Choroid plexus epithelial cell (primary cell): ENCODE measurements around the gene CAPN3.
A peak's percentile ranks its signal among the peaks of the same experiment; 100 is the strongest.

Source experiments
- DNase-seq: peaks from one replicate; pipeline ENCODE4 v3.0.0-alpha.2; 2010; ENCODE audit warnings: low read depth
- H3K4me3 ChIP-seq: 2 replicates; pipeline ENCODE4 v1.5.1; 2011; ENCODE audit warnings: low read depth, mild to moderate bottlenecking, control low read depth, low read length, moderate library complexity
- TF ChIP-seq, protein P1 (sequence below): conservative IDR thresholded peaks from 2 replicates; pipeline ENCODE4 v1.5.1; 2011; ENCODE audit warnings: low read depth, mild to moderate bottlenecking, control low read depth, inconsistent platforms, low read length, moderate library complexity

CAPN3 gene

DNA sequence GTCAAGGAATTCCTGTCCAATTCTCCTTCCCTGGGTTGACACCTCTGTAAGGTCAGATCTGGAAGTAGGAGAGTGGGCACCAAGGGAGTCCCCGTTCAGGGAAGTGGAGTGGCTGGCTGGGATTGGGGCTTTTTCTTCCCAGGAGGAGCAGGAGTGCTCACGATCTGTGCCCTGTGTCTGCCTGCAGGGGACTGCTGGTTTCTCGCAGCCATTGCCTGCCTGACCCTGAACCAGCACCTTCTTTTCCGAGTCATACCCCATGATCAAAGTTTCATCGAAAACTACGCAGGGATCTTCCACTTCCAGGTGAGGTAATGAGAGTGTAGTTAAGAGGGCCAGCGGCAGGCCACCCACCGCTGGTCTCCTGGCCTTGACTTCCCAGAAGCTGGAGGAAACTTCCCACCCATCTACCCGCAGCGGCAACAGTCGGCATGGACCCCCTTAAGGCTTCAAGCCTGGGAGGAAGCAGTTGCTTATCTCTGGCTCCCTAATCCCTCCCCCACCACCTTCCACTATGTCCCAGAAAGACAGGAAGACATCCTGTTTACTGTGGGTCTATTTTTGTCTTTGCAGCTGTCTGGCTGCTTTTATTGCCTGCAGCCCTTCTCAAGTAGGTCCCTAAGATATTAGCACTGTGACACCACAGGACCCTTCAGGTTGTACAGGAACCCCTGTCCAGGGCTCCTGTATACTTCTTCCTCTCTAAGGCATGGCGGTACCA lies 26.8 kb downstream of the CAPN3 start:
- TF ChIP-seq, protein P1, sequence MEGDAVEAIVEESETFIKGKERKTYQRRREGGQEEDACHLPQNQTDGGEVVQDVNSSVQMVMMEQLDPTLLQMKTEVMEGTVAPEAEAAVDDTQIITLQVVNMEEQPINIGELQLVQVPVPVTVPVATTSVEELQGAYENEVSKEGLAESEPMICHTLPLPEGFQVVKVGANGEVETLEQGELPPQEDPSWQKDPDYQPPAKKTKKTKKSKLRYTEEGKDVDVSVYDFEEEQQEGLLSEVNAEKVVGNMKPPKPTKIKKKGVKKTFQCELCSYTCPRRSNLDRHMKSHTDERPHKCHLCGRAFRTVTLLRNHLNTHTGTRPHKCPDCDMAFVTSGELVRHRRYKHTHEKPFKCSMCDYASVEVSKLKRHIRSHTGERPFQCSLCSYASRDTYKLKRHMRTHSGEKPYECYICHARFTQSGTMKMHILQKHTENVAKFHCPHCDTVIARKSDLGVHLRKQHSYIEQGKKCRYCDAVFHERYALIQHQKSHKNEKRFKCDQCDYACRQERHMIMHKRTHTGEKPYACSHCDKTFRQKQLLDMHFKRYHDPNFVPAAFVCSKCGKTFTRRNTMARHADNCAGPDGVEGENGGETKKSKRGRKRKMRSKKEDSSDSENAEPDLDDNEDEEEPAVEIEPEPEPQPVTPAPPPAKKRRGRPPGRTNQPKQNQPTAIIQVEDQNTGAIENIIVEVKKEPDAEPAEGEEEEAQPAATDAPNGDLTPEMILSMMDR = no peak
- peak; percentile 17 for DNase-seq
- no peak overlapping the region for H3K4me3 ChIP-seq

DNA sequence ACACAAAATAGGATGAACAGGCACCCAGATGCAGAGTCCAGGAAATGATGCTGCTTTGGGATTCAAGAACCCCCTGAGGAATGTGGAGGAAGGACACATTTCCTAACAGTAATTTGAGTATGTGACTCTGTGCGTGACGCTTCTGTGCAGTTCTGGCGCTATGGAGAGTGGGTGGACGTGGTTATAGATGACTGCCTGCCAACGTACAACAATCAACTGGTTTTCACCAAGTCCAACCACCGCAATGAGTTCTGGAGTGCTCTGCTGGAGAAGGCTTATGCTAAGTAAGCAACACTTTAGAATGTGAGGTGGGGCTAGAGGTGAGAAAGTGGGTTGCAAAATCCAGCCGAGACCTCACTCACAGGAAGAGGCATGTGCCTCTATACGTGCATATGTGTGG lies 28.3 kb downstream of the CAPN3 start:
- DNase-seq = no peak
- no peak overlapping the region for H3K4me3 ChIP-seq
- TF ChIP-seq, protein P1 = no peak

- peak; percentile 15 for DNase-seq
- TF ChIP-seq, protein P1 = no peak
- no peak overlapping the region for H3K4me3 ChIP-seq
Observed at GRCh38 chr15:42392309-42393024, 33.2 kb downstream of the CAPN3 start.

DNA sequence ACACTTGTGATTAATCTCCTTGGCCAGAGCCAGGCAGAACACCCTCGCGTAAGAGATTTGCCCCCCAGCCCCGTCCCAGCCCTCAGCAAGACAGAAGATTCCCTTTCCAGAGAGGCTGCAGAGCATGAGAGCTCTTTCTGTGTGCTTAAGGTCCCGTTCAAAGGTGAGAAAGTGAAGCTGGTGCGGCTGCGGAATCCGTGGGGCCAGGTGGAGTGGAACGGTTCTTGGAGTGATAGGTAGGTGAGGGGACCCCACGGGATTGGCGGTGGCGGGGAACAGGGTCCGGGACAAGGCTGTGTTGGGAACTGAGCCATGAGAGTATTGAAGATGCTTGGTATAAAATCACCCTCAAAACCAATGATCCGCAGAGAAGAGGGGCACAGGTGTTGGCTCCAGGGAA lies 34.8 kb downstream of the CAPN3 start:
- DNase-seq = no peak
- TF ChIP-seq, protein P1 = no peak
- H3K4me3 ChIP-seq = no peak overlapping the region

GRCh38 chr15:42395838-42396237 lies 36.5 kb downstream of the CAPN3 start:
- no peak for DNase-seq
- no peak overlapping the region for H3K4me3 ChIP-seq
- TF ChIP-seq, protein P1 = no peak

DNA sequence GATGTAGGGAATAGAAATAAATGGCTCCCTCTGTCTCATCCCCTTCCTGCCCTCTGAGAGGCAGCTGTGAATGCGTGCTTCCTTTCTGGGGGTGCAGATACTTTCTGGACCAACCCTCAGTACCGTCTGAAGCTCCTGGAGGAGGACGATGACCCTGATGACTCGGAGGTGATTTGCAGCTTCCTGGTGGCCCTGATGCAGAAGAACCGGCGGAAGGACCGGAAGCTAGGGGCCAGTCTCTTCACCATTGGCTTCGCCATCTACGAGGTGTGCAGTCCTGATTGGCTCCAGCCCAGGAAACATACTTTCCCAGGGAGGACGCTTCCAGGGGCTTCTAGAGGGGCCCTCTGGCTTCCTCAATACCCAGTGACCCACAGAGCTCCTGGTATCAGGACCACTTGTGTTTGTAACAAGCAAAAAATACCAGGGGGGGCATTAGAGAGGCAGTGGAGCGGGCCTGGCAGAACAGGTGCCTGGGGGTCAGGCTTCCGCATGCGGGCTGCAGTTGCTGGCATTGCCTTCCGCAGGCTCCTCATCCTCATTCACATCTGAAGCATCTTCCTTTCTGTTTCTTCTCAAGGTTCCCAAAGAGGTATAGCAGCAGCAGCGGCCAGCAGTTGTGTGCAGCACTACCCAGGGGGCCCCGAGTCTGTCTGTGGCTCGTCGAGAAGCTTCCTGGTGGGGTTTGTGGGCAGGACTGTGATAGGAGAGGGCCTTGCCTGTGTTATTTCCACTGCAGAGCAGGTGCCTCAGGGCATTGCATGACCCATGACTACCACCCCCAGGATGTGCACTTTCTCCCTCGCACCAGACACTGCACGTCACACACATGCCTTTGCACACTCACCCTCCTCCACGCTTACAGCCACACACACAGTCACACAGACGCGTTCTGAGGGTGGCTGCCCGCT lies 42.5 kb downstream of the CAPN3 start:
- TF ChIP-seq, protein P1 = no peak
- H3K4me3 ChIP-seq = no peak overlapping the region
- no peak for DNase-seq
